LNCaP clone FGC (cell line): ENCODE results near the gene WAC.

ENCODE experiments used
- DNase-seq: peaks from one replicate; pipeline ENCODE4 v3.0.0-alpha.2; 2011; ENCODE audit warnings: low read depth
- H3K4me3 ChIP-seq: 2 replicates; pipeline ENCODE4 v1.5.1; 2011; ENCODE audit warnings: mild to moderate bottlenecking, low read depth, low read length, control low read depth
- TF ChIP-seq, protein P1 (sequence below): IDR thresholded peaks from 2 replicates; pipeline ENCODE4 v1.5.1; 2012; ENCODE audit warnings: mild to moderate bottlenecking; ENCODE audit not compliant: control insufficient read depth, insufficient read depth; ENCODE audit errors: extremely low read depth

WAC gene

DNA sequence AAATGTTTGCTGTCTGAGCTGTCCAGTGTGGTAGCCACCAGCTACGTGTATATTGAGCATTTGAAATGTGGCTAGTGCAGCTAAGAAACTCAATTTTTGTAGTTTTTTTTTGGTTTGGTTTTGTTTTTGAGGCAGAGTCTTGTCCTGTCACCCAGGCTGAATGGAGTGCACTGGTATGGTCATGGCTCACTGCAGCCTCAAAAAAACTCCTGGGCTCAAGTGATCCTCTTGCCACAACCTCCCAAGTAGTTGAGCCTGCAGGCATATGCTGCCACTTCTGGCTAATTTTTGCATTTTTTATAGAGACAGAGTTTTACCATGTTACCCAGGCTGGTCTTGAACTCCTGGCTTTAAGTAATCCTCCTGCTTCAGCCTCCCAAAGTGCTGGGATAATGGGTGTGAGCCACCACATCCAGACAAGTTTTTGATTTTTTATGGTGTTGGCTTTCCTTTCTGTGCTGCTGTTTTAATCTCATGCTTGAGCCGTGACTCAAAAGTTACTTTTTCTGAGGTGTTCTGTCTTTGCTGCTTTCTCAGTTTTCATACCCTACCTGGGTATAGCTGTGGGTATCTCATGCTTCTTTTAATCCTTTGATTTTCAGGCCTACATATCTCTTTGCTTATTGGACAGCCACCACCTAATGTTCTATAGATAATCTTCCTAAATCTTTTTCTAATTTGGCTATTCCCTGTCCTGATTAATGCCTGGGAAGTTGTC lies 16.0 kb downstream of the WAC start:
- no peak for DNase-seq
- TF ChIP-seq, protein P1, sequence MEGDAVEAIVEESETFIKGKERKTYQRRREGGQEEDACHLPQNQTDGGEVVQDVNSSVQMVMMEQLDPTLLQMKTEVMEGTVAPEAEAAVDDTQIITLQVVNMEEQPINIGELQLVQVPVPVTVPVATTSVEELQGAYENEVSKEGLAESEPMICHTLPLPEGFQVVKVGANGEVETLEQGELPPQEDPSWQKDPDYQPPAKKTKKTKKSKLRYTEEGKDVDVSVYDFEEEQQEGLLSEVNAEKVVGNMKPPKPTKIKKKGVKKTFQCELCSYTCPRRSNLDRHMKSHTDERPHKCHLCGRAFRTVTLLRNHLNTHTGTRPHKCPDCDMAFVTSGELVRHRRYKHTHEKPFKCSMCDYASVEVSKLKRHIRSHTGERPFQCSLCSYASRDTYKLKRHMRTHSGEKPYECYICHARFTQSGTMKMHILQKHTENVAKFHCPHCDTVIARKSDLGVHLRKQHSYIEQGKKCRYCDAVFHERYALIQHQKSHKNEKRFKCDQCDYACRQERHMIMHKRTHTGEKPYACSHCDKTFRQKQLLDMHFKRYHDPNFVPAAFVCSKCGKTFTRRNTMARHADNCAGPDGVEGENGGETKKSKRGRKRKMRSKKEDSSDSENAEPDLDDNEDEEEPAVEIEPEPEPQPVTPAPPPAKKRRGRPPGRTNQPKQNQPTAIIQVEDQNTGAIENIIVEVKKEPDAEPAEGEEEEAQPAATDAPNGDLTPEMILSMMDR, result no peak
- no peak overlapping the region for H3K4me3 ChIP-seq

DNA sequence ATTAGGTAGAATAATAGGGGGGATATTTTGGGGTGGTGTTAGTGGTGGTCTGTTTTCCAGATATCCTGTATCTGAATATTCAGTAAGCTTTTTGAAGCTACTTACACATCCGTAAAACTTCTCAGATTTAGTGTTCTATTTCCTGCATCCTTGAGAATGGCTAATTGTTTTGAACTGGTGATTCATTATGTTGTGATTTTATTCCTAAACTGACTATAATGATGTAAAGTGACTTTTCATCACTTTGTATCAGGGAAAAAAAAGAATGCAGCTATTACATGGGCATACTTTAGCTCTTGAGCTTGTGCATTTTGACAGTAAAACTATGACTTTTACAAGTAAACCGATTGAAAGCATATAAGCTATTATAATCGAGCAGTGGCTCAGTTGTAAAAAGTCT lies 18.2 kb downstream of the WAC start:
- TF ChIP-seq, protein P1, result no peak
- no peak for DNase-seq

DNA sequence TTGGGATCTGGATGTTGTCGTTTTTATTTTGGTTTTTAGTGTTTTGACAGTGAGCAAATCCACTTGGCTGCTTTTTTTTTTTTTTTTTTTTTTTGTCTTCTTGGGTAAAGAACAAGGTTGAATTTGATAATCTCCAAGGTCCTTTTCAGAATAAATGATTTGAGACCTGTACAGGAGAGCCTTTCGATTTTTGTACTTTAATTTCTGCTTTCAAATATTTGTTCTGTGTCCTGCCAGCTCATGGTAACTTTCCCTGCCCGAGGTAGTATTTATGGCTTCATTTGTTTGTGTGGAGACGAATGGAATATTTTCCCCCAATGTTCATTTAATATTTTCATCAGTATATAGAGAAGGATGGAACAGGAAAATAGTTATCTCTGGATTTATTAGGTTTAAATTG lies 19.9 kb downstream of the WAC start:
- no peak overlapping the region for H3K4me3 ChIP-seq
- no peak for DNase-seq
- TF ChIP-seq, protein P1, result no peak

More for the DNA sequence above, 18.2 kb downstream of the WAC start:
- no peak overlapping the region for H3K4me3 ChIP-seq

DNA sequence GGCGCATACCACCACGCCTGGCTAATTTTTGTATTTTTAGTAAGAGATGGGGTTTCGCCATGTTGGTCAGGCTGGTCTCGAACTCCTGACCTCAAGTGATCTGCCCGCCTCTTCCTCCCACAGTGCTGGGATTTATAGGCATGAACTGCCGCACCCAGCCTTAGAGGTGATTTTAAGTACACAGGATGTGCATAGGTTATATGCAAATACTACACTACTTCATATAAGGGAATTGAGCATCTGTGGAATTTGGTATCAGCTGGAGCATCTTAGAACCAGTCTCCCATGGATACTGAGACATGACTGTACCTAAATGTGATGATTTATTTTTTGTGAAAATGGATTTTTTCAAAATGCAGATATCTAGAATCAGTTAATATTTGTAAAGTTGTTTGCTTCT lies 21.1 kb downstream of the WAC start:
- DNase-seq, result no peak
- TF ChIP-seq, protein P1, result no peak
- H3K4me3 ChIP-seq, result no peak overlapping the region

DNA sequence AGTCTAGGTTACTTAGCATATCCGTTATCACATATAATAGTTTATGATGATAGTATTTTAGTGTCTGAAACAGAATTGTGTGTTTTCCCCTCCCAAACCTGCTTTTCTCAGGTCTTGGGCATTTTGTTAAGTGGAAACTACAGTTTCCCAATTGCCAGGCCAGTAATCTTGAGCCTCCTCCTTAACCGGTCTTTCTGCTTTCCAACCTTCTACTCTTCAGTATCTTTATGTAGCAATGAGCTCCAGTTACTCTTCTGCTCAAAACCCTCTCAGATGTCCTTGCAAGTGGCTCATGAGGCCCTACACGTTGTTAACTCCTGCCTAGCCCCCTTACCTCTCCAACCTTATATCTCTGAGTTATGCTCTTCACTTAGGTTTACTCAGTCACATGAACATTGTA lies 22.0 kb downstream of the WAC start:
- TF ChIP-seq, protein P1, result no peak
- DNase-seq, result no peak
- no peak overlapping the region for H3K4me3 ChIP-seq

DNA sequence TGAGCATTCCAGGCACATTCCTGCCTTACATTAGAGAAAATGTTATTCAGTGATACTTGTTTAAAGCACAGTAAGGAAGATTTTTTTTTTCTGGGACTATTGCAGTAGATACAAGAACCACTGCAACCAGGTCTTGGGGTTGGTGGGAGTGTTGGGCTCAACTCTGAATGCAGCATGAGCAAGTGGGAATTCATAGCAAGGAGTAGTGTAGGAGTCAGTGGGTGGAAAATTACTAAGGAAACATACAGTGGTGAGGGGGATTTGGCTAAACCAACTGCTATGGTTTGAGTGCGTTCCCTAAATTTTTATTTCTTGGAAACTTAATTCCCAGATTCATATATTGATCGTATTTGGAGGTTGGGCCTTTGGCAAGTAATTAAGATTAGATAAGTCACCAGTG lies 22.4 kb downstream of the WAC start:
- TF ChIP-seq, protein P1, result no peak
- no peak overlapping the region for H3K4me3 ChIP-seq
- no peak for DNase-seq

DNA sequence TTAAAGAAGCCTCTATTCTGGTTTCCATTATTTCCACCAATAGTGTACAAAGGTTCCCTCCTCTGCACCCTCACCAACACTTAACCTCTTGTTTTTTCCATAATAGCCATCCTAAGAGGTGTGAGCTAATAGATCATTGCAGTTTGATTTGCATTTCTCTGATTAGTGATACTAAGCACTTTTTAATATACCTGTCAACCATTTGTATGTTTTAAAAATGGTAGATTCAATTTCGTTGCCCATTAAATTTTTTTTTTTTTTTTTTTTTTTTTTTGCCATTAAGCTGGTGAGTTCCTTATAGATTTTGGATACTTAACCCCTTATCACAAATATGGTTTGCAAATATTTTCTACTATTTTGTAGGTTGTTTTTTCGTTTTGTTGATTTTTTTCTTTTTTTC lies 23.2 kb downstream of the WAC start:
- no peak overlapping the region for H3K4me3 ChIP-seq
- no peak for DNase-seq
- TF ChIP-seq, protein P1, result no peak
